DND-41 (cell line): ENCODE data around the gene HSCB.

Source experiments
- EZH2 ChIP-seq: IDR thresholded peaks from 3 replicates; pipeline ENCODE4 v1.6.1; 2012; ENCODE audit warnings: borderline replicate concordance, low read depth, mild to moderate bottlenecking, moderate library complexity, low read length, inconsistent platforms; ENCODE audit not compliant: severe bottlenecking
- TF ChIP-seq, protein P1 (sequence below): IDR thresholded peaks from 2 replicates; pipeline ENCODE4 v1.5.1; 2012; ENCODE audit warnings: borderline replicate concordance, low read length, moderate library complexity, mild to moderate bottlenecking; ENCODE audit not compliant: poor library complexity, severe bottlenecking; ENCODE audit errors: extremely low read depth

DNA sequence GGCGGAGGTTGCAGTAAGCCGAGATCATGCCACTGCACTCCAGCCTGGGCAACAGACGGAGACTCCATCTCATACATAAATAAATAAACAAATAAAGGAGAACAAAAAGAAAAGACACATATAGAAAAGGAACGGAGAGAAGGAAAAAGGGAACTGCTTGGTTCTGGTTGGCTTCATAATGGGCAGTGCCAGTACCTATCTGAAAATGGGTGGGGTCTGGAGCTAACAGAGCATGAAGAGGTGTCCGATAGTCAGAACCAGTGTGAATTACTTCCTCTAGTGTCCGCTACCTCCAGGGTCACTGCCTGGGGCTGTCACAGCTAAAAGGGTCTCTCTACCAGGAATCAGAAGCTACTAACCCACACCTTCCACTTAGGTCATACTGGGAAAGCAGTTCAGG is 35.0 kb upstream of the HSCB start:
- TF ChIP-seq, protein P1, sequence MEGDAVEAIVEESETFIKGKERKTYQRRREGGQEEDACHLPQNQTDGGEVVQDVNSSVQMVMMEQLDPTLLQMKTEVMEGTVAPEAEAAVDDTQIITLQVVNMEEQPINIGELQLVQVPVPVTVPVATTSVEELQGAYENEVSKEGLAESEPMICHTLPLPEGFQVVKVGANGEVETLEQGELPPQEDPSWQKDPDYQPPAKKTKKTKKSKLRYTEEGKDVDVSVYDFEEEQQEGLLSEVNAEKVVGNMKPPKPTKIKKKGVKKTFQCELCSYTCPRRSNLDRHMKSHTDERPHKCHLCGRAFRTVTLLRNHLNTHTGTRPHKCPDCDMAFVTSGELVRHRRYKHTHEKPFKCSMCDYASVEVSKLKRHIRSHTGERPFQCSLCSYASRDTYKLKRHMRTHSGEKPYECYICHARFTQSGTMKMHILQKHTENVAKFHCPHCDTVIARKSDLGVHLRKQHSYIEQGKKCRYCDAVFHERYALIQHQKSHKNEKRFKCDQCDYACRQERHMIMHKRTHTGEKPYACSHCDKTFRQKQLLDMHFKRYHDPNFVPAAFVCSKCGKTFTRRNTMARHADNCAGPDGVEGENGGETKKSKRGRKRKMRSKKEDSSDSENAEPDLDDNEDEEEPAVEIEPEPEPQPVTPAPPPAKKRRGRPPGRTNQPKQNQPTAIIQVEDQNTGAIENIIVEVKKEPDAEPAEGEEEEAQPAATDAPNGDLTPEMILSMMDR = no peak
- no peak for TF ChIP-seq EZH2
